PFSK-1 (cell line): ENCODE results near the gene TGFB2.

Source experiments
- FOXP2 ChIP-seq: optimal IDR thresholded peaks from 2 replicates; pipeline ENCODE3; 2011; ENCODE audit warnings: borderline replicate concordance, control low read depth, inconsistent platforms; ENCODE audit not compliant: insufficient read depth; ENCODE audit errors: extremely low read length, extremely low read depth
- POLR2AphosphoS5 ChIP-seq: IDR thresholded peaks from 2 replicates; pipeline ENCODE4 v1.6.1; 2012; ENCODE audit warnings: low read depth, mild to moderate bottlenecking, control low read depth, low read length, moderate library complexity

DNA sequence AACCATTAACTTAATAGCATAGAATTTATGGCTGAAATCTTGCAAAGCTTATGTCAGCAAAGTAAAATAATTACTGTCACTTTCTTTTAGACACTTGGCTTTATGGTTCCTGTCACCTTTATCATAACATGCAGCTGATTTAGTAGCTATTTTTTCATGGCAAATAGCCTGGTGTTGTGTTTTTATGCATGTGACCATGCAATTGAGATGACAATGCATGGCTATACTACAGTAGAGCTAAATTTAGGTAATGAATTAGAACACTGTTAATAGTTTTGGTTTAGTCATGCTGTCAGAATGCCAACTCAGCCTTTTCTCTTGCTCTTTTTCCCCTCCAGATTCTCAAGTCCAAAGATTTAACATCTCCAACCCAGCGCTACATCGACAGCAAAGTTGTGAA is 88.6 kb downstream of the TGFB2 start:
- TF ChIP-seq POLR2AphosphoS5 = no peak
- no peak for TF ChIP-seq FOXP2
